H9 (cell line): Measurements from ENCODE around the gene HPCAL1. TPM values are rescaled to one million over a fixed set of nuclear protein-coding genes. Genes with fewer than 3 reads are reported as not detected.
A peak's percentile ranks its signal among the peaks of the same experiment; 100 is the strongest.

Source experiments
- DNase-seq: peaks from one replicate; pipeline ENCODE4 v3.0.0-alpha.2; 2017
- H2AFZ ChIP-seq: one replicate; pipeline ENCODE4 v1.6.1; 2013; ENCODE audit warnings: mild to moderate bottlenecking, low read length, control low read depth, moderate library complexity
- H2AK5ac ChIP-seq: 2 replicates; pipeline ENCODE4 v1.6.1; 2013; ENCODE audit warnings: low read length, control low read depth, mixed read lengths; ENCODE audit not compliant: insufficient read length
- H2BK120ac ChIP-seq: one replicate; pipeline ENCODE4 v1.6.1; 2013; ENCODE audit warnings: low read depth, mild to moderate bottlenecking, low read length, control low read depth, inconsistent platforms; ENCODE audit not compliant: poor library complexity, severe bottlenecking
- H2BK12ac ChIP-seq: 2 replicates; pipeline ENCODE4 v1.6.1; 2013; ENCODE audit warnings: low read length, control low read depth, mixed read lengths, low read depth; ENCODE audit not compliant: insufficient read length
- H2BK15ac ChIP-seq: 2 replicates; pipeline ENCODE4 v1.6.1; 2013; ENCODE audit warnings: low read depth, low read length, control low read depth
- H2BK20ac ChIP-seq: one replicate; pipeline ENCODE4 v1.6.1; 2013; ENCODE audit warnings: low read depth, mild to moderate bottlenecking, low read length, control low read depth, inconsistent platforms; ENCODE audit not compliant: poor library complexity, severe bottlenecking
- H2BK5ac ChIP-seq: 2 replicates; pipeline ENCODE4 v1.6.1; 2013; ENCODE audit warnings: low read length, control low read depth, mixed read lengths; ENCODE audit not compliant: insufficient read length
- H3K14ac ChIP-seq: 2 replicates; pipeline ENCODE4 v1.6.1; 2013; ENCODE audit warnings: low read length, control low read depth; ENCODE audit not compliant: insufficient read depth
- H3K18ac ChIP-seq: 2 replicates; pipeline ENCODE4 v1.6.1; 2013; ENCODE audit warnings: low read depth, mild to moderate bottlenecking, mixed read lengths, low read length, control low read depth; ENCODE audit not compliant: insufficient read length
- H3K23ac ChIP-seq: 2 replicates; pipeline ENCODE4 v1.6.1; 2013; ENCODE audit warnings: low read length, control low read depth, mixed read lengths, low read depth; ENCODE audit not compliant: insufficient read length
- H3K23me2 ChIP-seq: 2 replicates; pipeline ENCODE4 v1.6.1; 2013; ENCODE audit warnings: low read depth, mild to moderate bottlenecking, mixed read lengths, low read length, control low read depth; ENCODE audit not compliant: insufficient read length, poor library complexity, severe bottlenecking
- H3K27ac ChIP-seq: 2 replicates; pipeline ENCODE4 v1.5.1; 2013; ENCODE audit warnings: low read length, control low read depth, mixed read lengths, low read depth; ENCODE audit not compliant: insufficient read length
- H3K27me3 ChIP-seq: 2 replicates; pipeline ENCODE4 v1.6.1; 2013; ENCODE audit warnings: low read length, control low read depth, inconsistent platforms; ENCODE audit not compliant: insufficient read depth
- H3K4ac ChIP-seq: 2 replicates; pipeline ENCODE4 v1.6.1; 2013; ENCODE audit warnings: low read depth, mild to moderate bottlenecking, control low read depth, inconsistent platforms, low read length, moderate library complexity
- H3K4me1 ChIP-seq: 2 replicates; pipeline ENCODE4 v1.6.1; 2013; ENCODE audit warnings: low read length, control low read depth, inconsistent platforms; ENCODE audit not compliant: insufficient read depth
- H3K4me2 ChIP-seq: 2 replicates; pipeline ENCODE4 v1.6.1; 2013; ENCODE audit warnings: low read length, control low read depth, mixed read lengths; ENCODE audit not compliant: insufficient read length, insufficient read depth
- H3K56ac ChIP-seq: 2 replicates; pipeline ENCODE4 v1.6.1; 2013; ENCODE audit warnings: low read depth, mild to moderate bottlenecking, mixed read lengths, low read length, control low read depth; ENCODE audit not compliant: insufficient read length
- H3K79me1 ChIP-seq: 2 replicates; pipeline ENCODE4 v1.6.1; 2013; ENCODE audit warnings: low read depth, mild to moderate bottlenecking, moderate library complexity, low read length, control low read depth, inconsistent platforms; ENCODE audit not compliant: insufficient read depth, poor library complexity, severe bottlenecking
- H3K79me2 ChIP-seq: 2 replicates; pipeline ENCODE4 v1.6.1; 2013; ENCODE audit warnings: low read length, control low read depth, inconsistent platforms; ENCODE audit not compliant: insufficient read depth
- H3K9ac ChIP-seq: 2 replicates; pipeline ENCODE4 v1.6.1; 2013; ENCODE audit warnings: low read length, control low read depth, mixed read lengths; ENCODE audit not compliant: insufficient read length; ENCODE audit errors: extremely low read depth
- H3K9me3 ChIP-seq: one replicate; pipeline ENCODE4 v1.6.1; 2013; ENCODE audit warnings: low read depth, low read length, inconsistent platforms; ENCODE audit not compliant: control insufficient read depth
- H3T11ph ChIP-seq: one replicate; pipeline ENCODE4 v1.6.1; 2013; ENCODE audit warnings: mild to moderate bottlenecking, low read length, control low read depth, inconsistent platforms
- H4K20me1 ChIP-seq: one replicate; pipeline ENCODE4 v1.6.1; 2013; ENCODE audit not compliant: control insufficient read depth, insufficient read length, insufficient read depth
- H4K5ac ChIP-seq: 2 replicates; pipeline ENCODE4 v1.6.1; 2013; ENCODE audit warnings: low read depth, mild to moderate bottlenecking, mixed read lengths, low read length, control low read depth; ENCODE audit not compliant: insufficient read length
- H4K8ac ChIP-seq: replicated peaks from 2 replicates; pipeline ENCODE4 v1.6.1; 2013; ENCODE audit warnings: low read length, control low read depth, mixed read lengths, low read depth; ENCODE audit not compliant: insufficient read length
- H4K91ac ChIP-seq: 2 replicates; pipeline ENCODE4 v1.6.1; 2013; ENCODE audit warnings: low read depth, mild to moderate bottlenecking, moderate library complexity, mixed read lengths, low read length, control low read depth; ENCODE audit not compliant: insufficient read length
- H3K27ac Mint-ChIP-seq, 3 experiments: 2 replicates in 2 of 3; 3 replicates in 1 of 3; pipeline ENCODE4 v1.8.0; 2020 to 2021; ENCODE audit warnings: mixed read lengths in 3 of 3, mild to moderate bottlenecking in 1 of 3, moderate library complexity in 1 of 3
- H3K27me3 Mint-ChIP-seq: 2 replicates; pipeline ENCODE4 v1.8.0; 2021; ENCODE audit warnings: low read depth, mild to moderate bottlenecking, moderate library complexity, mixed read lengths
- H3K36me3 Mint-ChIP-seq, 3 experiments: 2 replicates in 2 of 3; 3 replicates in 1 of 3; pipeline ENCODE4 v1.8.0; 2020 to 2021; ENCODE audit warnings: low read depth in 3 of 3, mixed read lengths in 3 of 3; ENCODE audit not compliant: insufficient read depth in 1 of 3
- H3K4me1 Mint-ChIP-seq, 2 experiments: 2 replicates each; pipeline ENCODE4 v1.8.0; 2020; ENCODE audit warnings: mixed read lengths in 2 of 2
- H3K4me3 Mint-ChIP-seq, 2 experiments: 2 replicates in 1 of 2; 3 replicates in 1 of 2; pipeline ENCODE4 v1.8.0; 2020 to 2021; ENCODE audit warnings: mild to moderate bottlenecking in 2 of 2, mixed read lengths in 2 of 2, moderate library complexity in 1 of 2
- H3K9me3 Mint-ChIP-seq, 2 experiments: 2 replicates in 1 of 2; 3 replicates in 1 of 2; pipeline ENCODE4 v1.8.0; 2020; ENCODE audit warnings: mild to moderate bottlenecking in 2 of 2, mixed read lengths in 2 of 2, moderate library complexity in 1 of 2
- CTCF ChIP-seq: fragments of 200-600 bp; sonication (generic); conservative IDR thresholded peaks from 3 replicates; pipeline ENCODE4 v1.8.0; 2021; ENCODE audit warnings: antibody characterized with exemption, mild to moderate bottlenecking
- WGBS: extraction: QIAGEN DNeasy Blood & Tissue Kit; methylation state at CpG from one replicate; pipeline ENCODE4 v1.1.7; 2013; ENCODE audit warnings: missing lambda C conversion rate, low lambda C conversion rate, mixed read lengths; ENCODE audit not compliant: insufficient read length; ENCODE audit errors: extremely low coverage; 5-methylcytosine and 5-hydroxymethylcytosine counted together
- total RNA-seq: library from RNA; stranded (reverse); gene quantifications from 2 replicates; pipeline ENCODE4 v1.2.1, GENCODE V29; 2021

Gene HPCAL1
- total RNA-seq, 1 experiment from 2014 or later = 4.7 TPM

DNA sequence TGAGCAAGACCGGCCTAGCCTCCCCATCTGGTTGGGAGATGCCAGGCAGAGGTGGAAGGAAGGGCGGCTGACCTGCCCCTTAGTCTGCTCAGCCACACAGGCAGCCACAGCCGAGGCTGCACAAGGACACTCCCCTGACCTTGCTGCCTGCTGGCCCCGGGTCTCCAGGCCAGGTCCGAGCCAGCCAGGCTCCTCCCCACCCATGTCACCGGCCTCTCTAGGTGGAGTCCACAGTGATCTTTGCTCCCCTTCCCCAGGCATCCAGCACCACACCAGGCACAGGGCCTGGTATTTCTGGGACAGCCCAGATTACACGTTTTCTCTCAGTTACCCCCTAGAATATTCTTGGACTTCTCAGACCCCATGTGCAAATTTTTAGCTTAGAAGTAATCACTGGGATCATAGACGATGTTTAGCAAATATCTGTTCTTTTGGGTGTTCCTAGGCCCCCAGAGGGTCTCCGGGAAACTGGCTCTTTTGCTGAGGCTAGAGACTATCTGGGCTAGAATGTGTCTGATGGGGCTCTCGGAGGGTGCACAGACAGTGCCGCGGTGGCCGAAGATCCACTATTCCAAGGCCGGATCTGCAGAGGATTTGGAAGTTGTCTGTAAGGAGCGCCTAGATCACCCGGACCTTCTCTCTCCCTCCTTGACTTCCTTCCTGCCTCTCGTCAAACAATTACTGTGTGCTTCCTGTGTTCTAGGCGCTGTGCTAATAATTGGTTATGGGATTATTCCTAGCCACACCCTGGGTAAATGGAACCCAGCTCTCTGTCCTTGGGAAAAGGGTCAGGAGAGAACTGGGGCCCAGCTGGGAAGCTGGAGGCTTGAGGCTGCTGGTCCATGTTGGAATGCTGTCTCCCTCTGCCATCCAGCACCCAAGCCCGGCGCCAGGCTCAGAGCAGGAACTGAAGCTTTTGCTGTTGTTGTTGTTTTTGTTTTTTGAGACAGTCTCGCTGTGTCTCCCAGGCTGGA, 98.6 kb downstream of the HPCAL1 start:
- Mint-ChIP-seq H3K9me3 (peaks cover 3 to 12% of the 10 kb centered on the region in 2 experiments), H3K4me1 (peaks cover under 1 to 10% of the 10 kb centered on the region in 2 experiments; a peak in 2 of 4 replicates), H3K27me3 (peaks cover 2% of the 10 kb centered on the region), H3K36me3 (peaks cover 0 to 12% (median 9%) of the 10 kb centered on the region in 3 experiments; a peak in 5 of 7 replicates), H3K4me3 (no peak overlapping the region), H3K27ac (peak overlapping the region in 1 of 3 experiments; percentile 86; a peak in 4 of 7 replicates)
- H3K79me2 ChIP-seq = no peaks in the 10 kb centered on the region
- no peaks in the 10 kb centered on the region for H3K9me3 ChIP-seq
- no peak overlapping the region for H3K4ac ChIP-seq
- DNase-seq = no peak
- H3K56ac ChIP-seq = no peak overlapping the region
- no peak overlapping the region for H2AK5ac ChIP-seq
- no peak overlapping the region for H3K4me2 ChIP-seq
- H3K23ac ChIP-seq = no peak overlapping the region
- no peaks in the 10 kb centered on the region for H3K79me1 ChIP-seq
- H3K4me1 ChIP-seq = no peaks in the 10 kb centered on the region
- no peaks in the 10 kb centered on the region for H3K27me3 ChIP-seq
- no peak overlapping the region for H3K14ac ChIP-seq
- H3K23me2 ChIP-seq = no peaks in the 10 kb centered on the region
- H4K91ac ChIP-seq = no peak overlapping the region
- H2BK120ac ChIP-seq = no peak overlapping the region
- H2BK5ac ChIP-seq = no peak overlapping the region
- TF ChIP-seq CTCF = no peak
- no peak overlapping the region for H2AFZ ChIP-seq
- no peaks in the 10 kb centered on the region for H4K20me1 ChIP-seq
- H4K5ac ChIP-seq = no peak overlapping the region
- H2BK12ac ChIP-seq = no peak overlapping the region
- H4K8ac ChIP-seq = no peak overlapping the region
- no peak overlapping the region for H2BK20ac ChIP-seq
- no peak overlapping the region for H3K18ac ChIP-seq
- WGBS = no CpG with 5 or more reads among the region's 21 CpGs
- H3K27ac ChIP-seq = no peak overlapping the region
- no peak overlapping the region for H2BK15ac ChIP-seq
- H3T11ph ChIP-seq = no peak overlapping the region
- no peak overlapping the region for H3K9ac ChIP-seq
